Tongue (tissue), 2 donors: ENCODE measurements around the gene OR52B4. TPM values are rescaled to one million over a fixed set of nuclear protein-coding genes. Genes with fewer than 3 reads are reported as not detected.
"Not testable (repeated sequence)": the region's sequence is repeated elsewhere in the genome, so short reads cannot be mapped to it uniquely, and the experiment has no call there.

Experiments
- DNase-seq: peaks from one replicate; pipeline ENCODE4 v3.0.0-alpha.2; 2015
- total RNA-seq: library from RNA; depleted of rRNA; stranded (reverse); fragments of >200 nt; gene quantifications from one replicate; pipeline ENCODE4 v1.2.3, GENCODE V29; 2014

Gene OR52B4
- total RNA-seq: not detected

GRCh38 chr11:4368286-4368685 lies at the start of gene OR52B4:
Gene OR52B4 (minus strand): TSS chr11:4368386. CDS start chr11:4368295, 91 bp downstream.
- DNase-seq: no peak

GRCh38 chr11:4416816-4417215 lies 48.6 kb upstream of the OR52B4 start:
- DNase-seq: no peak

GRCh38 chr11:4416306-4416705 lies 48.1 kb upstream of the OR52B4 start:
- DNase-seq: no peak

GRCh38 chr11:4406206-4406605 lies 38.0 kb upstream of the OR52B4 start:
- DNase-seq: not testable (repeated sequence)

- DNase-seq: no peak
Measured at GRCh38 chr11:4393858-4394223, 25.7 kb upstream of the OR52B4 start.

- peak; percentile 92 for DNase-seq
Measured at GRCh38 chr11:4393209-4393857, 25.1 kb upstream of the OR52B4 start, which contains the start of gene TRIM21. Gene TRIM21 (minus strand): TSS chr11:4393702. CDS start chr11:4390409, 3,293 bp downstream.

- peak; percentile 41 for DNase-seq
Measured at GRCh38 chr11:4388221-4388620, 20.0 kb upstream of the OR52B4 start.

- DNase-seq: no peak
Measured at GRCh38 chr11:4385978-4386740, 18.0 kb upstream of the OR52B4 start.

GRCh38 chr11:4381901-4382300 lies 13.7 kb upstream of the OR52B4 start:
- no peak for DNase-seq

- DNase-seq: no peak
Measured at GRCh38 chr11:4375431-4376140, 7.4 kb upstream of the OR52B4 start.

- DNase-seq: no peak
Measured at GRCh38 chr11:4370166-4370565, 2.0 kb upstream of the OR52B4 start.

- DNase-seq: not testable (repeated sequence)
Measured at GRCh38 chr11:4348142-4348541, 20.0 kb downstream of the OR52B4 start.

GRCh38 chr11:4345366-4345765 lies 22.8 kb downstream of the OR52B4 start:
- not testable (repeated sequence) for DNase-seq

GRCh38 chr11:4334356-4334755 lies 33.8 kb downstream of the OR52B4 start:
- not testable (repeated sequence) for DNase-seq

Other genes starting within 250 kb of the OR52B4 start
- gene TRIM21, start 25.3 kb upstream of the OR52B4 start, total RNA-seq: 5.6 TPM
- not detected for gene OR52K2, start 80.9 kb upstream of the OR52B4 start, total RNA-seq
- gene OR52K1, start 114.3 kb upstream of the OR52B4 start, total RNA-seq: not detected
- gene OR52M1, start 176.8 kb upstream of the OR52B4 start, total RNA-seq: not detected
- not detected for gene OR52I2, start 213.4 kb upstream of the OR52B4 start, total RNA-seq
- gene OR52I1, start 225.7 kb upstream of the OR52B4 start, total RNA-seq: not detected
- 6.7 TPM for gene TRIM68, start 239.8 kb upstream of the OR52B4 start, total RNA-seq